ENCODE measurements around the gene SRRM4.

DNA sequence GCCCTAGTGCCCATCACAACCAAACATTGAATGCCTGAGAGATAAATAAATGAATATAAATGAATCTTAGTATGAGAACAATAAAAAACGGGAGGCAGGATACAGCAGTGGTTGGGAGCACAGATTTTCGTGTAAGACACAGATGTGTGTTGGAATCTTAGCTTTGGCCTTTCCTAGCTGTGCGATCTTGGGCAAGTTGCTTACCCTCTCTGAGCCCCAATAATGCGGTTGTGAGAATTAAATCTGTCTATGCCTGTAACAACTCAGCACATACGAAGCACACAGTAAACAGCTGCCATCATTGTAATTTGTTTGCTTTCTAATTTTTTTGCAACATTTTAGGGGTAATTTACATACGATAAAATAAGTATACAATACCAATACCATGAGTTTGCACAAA lies 89.8 kb downstream of the SRRM4 start:
- TF ChIP-seq, protein P1, sequence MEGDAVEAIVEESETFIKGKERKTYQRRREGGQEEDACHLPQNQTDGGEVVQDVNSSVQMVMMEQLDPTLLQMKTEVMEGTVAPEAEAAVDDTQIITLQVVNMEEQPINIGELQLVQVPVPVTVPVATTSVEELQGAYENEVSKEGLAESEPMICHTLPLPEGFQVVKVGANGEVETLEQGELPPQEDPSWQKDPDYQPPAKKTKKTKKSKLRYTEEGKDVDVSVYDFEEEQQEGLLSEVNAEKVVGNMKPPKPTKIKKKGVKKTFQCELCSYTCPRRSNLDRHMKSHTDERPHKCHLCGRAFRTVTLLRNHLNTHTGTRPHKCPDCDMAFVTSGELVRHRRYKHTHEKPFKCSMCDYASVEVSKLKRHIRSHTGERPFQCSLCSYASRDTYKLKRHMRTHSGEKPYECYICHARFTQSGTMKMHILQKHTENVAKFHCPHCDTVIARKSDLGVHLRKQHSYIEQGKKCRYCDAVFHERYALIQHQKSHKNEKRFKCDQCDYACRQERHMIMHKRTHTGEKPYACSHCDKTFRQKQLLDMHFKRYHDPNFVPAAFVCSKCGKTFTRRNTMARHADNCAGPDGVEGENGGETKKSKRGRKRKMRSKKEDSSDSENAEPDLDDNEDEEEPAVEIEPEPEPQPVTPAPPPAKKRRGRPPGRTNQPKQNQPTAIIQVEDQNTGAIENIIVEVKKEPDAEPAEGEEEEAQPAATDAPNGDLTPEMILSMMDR (conservative IDR thresholded peaks at IDR 0.05): no peak
- TF ChIP-seq EZH2 (IDR thresholded peaks at IDR 0.05; ENCODE audit: low read depth): no peak

All from PC-9 (cell line).